ENCODE data around the gene STUB1.
A peak's percentile ranks its signal among the peaks of the same experiment; 100 is the strongest.

STUB1 gene

GRCh38 chr16:679814-680624 lies at the start of gene STUB1:
Gene STUB1 (plus strand): TSS chr16:680410. CDS start chr16:680526, 116 bp downstream.
- peak; percentile 58 for DNase-seq

DNA sequence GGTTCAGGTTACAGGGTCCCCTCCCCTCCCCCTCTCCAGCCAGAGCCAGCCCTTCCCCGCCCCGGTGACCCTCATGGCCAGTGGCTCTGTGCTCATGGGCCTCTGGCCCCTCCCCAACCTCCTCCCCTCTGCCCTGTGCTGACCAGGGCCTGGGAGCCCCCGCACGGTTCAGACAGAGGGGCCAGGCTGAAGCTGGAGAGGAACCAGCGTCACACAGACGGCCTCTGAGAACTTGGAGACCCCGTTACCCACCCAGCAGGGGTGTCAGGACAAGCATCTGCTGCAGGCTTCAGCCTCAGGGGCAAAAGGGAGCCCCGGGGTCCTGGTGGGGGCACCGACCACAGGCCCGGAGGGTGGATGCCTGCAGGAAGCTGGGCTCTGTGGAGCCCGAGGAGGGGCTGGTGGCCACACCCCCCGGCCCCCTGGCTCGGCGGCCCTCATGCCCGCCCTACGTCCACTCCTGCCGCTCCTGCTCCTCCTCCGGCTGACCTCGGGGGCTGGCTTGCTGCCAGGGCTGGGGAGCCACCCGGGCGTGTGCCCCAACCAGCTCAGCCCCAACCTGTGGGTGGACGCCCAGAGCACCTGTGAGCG lies 49.3 kb upstream of the STUB1 start, which contains the start of gene WFIKKN1:
Gene WFIKKN1 (plus strand): TSS at position 171 of the 591 bp plus-strand sequence. CDS start 269 bp downstream, at position 440.
- no peak for DNase-seq

DNA sequence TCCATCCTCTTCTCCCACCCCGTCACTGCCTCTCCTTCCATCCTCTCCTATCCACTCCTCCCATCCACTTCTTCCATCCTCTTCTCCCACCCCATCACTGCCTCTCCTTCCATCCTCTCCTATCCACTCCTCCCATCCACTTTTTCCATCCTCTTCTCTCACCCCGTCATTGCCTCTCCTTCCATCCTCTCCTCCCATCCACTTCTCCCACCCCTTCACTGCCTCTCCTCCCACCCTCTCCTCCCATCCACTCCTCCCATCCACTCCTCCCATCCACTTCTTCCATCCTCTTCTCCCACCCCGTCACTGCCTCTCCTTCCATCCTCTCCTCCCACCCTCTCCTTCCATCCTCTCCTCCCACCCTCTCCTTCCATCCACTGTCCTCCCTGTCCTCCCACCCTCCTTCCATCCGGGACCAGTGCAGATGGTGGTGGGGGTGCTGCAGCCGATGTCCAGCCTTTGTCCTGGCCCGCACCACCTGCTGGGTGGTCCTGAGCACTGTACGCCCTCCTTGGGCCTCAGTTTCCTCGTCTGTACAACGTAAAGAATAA lies 48.3 kb upstream of the STUB1 start:
- DNase-seq: no peak

- DNase-seq: no peak
Observed at GRCh38 chr16:632486-633335, 47.5 kb upstream of the STUB1 start.

DNA sequence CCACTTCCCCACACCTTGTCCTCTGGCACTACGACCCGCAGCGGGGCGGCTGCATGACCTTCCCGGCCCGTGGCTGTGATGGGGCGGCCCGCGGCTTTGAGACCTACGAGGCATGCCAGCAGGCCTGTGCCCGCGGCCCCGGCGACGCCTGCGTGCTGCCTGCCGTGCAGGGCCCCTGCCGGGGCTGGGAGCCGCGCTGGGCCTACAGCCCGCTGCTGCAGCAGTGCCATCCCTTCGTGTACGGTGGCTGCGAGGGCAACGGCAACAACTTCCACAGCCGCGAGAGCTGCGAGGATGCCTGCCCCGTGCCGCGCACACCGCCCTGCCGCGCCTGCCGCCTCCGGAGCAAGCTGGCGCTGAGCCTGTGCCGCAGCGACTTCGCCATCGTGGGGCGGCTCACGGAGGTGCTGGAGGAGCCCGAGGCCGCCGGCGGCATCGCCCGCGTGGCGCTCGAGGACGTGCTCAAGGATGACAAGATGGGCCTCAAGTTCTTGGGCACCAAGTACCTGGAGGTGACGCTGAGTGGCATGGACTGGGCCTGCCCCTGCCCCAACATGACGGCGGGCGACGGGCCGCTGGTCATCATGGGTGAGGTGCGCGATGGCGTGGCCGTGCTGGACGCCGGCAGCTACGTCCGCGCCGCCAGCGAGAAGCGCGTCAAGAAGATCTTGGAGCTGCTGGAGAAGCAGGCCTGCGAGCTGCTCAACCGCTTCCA lies 46.7 kb upstream of the STUB1 start:
- no peak for DNase-seq

GRCh38 chr16:634051-634670 lies 46.0 kb upstream of the STUB1 start:
- DNase-seq: no peak

DNA sequence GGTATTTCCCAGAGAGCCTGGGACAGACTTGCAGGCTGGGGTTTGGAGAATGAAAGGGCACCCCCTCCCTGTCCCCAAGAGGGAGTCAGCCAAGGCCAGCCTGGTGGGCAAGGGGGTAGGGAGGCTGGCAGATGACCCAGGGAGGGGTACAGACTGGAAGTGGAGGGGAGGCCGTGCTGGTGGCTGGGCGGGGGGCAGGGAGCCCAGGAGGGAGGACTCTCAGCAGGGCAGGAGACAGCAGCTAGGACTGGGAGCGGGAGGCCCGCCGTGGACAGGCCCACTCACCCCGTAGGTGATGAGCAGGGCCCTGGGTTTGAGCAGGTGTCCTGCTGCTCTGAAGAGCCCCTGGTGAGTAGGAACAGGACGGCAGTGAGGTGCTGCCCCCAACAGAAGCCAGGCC lies 45.2 kb upstream of the STUB1 start:
- DNase-seq: no peak

GRCh38 chr16:635573-636205 lies 44.5 kb upstream of the STUB1 start:
- DNase-seq: no peak

DNA sequence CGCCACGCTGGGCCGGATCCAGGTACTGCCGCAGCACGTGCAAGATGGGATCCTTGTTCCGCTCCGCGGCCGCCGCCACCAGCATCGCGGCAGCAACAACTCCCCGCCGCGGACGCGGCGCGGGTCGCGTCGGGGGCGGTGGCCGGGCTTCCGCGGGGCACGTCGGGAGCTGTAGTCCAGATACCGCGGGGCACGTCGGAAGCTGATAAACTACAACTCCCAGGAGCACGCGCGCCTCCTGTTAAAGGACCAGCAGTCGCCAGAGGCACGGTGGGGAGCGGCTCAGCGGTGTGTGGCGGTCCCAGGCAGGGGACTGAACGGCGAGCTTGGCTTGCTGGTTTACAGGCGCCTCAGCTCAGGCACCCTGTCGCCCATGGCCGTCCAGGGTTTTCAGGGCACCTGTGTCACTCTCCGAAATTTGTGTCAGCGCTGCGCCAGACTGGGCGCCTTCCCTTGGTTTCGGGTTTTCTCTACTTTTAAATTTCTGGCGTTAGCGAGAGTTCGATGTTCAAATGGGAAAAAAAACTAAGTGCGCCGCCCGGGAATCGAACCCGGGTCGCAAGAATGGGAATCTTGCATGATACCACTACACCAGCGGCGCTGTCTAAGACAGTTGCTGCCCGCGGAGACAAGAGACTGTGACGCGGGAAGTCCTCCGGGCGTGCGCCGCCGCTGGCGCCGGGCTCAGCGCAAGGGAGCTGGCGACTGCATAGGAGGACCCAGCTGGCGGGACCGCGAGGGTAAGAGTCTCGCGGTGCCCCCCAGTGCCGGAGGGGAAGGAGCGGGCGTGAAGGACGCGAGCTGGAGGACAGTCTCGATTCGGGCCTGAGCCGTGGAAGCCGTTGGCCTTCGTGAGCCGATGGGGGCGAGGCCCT lies 43.8 kb upstream of the STUB1 start, which contains the start of gene METTL26:
Gene METTL26 (minus strand): TSS at position 100 of the 875 bp plus-strand sequence. CDS start 15 bp downstream, at position 85.
- DNase-seq: peak; percentile 91

DNA sequence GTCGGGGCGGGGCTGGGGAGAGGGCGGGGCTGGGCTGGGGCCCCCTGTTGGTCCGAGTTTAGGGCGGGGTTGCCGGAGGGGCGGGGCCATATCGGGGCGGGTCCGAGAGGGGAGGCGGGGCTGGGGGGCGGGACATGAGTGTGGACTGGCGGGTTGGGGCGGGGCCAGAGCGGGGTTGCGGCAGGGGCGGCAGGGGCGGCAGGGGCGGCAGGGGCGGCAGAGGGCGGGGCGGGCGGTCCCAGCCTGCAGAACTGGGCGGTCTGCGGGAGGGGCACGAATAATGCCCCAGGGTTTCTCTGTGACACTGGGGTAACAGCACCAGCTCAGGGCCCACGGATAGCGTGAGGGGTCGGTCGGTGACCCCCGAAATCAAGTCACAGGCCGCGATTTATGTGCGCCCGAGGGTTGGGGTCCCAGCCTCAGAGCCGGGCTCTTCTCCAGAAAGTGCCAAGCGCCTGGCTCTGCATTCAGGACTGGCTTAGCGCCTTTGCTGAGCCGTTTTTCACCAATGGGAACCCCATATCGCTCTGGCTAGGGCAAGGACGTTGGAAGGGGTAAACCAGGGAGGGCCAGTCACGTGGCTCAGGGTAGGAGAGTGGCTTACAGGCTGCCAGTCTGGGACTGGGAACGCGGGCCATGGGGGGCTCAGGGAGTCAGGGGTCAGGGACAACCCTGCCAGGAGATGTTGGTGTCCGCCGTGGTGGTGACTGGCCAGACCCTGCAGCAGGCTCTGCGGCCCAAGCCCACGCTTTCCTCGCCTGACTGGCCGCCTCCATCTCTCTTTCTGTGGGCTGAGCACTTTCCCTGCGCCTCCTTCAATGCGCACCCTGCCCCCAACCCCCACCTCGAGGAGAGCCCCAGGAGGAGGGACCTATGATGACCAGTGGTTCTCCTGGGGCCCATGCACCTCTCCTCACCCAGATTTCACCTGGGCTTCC lies 42.9 kb upstream of the STUB1 start:
- no peak for DNase-seq

DNA sequence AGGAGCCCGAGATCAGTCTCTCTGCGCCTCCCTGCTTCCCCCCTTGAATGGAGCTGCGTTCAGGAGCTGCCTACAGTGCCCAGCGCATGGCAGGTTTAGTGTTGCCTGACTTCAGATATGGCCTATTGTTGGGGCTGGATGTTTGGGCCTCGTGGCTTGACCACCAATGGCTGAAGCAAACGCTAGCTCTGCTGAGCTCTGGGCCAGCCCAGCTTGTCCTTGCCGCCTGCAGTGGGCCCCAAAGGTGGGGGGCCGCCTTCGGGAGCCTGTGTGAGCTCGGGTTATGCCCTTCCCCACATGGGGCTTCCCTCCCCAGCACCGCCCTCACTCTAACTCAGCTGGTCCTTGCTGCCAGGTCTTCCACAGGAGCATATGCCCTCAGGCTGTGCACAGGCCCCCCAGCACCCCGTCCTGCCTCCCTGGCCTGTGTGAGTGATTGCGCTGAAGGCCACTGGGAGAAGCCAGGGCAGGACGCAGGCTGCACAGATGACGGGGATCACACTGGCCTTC lies 42.1 kb upstream of the STUB1 start:
- no peak for DNase-seq

DNA sequence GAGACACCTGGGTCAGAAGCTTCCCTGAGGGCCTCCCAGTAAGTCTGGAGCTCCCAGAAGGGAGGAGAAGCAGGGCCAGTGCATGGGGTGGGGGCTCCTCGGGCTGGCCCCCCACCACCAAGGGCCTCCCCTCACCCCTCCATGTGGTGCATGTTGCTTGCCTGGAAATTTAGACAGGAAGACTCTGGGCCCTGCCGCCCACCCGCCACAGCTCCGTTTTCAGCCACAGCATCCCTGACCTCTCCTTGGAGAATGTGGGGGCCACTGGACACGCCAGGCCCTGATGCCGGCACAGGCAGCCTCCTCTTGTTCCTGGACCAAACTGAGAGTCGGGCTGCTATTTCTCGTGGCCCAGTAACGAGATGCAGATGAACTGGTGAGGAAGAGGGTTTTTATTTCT lies 41.4 kb upstream of the STUB1 start:
- no peak for DNase-seq

GRCh38 chr16:640614-641013 lies 39.6 kb upstream of the STUB1 start:
- no peak for DNase-seq

GRCh38 chr16:641326-642188 lies 38.7 kb upstream of the STUB1 start, which contains the start of gene MCRIP2:
Gene MCRIP2 (plus strand): TSS chr16:641828. CDS start chr16:641992, 164 bp downstream.
- DNase-seq: peak; percentile 62

DNA sequence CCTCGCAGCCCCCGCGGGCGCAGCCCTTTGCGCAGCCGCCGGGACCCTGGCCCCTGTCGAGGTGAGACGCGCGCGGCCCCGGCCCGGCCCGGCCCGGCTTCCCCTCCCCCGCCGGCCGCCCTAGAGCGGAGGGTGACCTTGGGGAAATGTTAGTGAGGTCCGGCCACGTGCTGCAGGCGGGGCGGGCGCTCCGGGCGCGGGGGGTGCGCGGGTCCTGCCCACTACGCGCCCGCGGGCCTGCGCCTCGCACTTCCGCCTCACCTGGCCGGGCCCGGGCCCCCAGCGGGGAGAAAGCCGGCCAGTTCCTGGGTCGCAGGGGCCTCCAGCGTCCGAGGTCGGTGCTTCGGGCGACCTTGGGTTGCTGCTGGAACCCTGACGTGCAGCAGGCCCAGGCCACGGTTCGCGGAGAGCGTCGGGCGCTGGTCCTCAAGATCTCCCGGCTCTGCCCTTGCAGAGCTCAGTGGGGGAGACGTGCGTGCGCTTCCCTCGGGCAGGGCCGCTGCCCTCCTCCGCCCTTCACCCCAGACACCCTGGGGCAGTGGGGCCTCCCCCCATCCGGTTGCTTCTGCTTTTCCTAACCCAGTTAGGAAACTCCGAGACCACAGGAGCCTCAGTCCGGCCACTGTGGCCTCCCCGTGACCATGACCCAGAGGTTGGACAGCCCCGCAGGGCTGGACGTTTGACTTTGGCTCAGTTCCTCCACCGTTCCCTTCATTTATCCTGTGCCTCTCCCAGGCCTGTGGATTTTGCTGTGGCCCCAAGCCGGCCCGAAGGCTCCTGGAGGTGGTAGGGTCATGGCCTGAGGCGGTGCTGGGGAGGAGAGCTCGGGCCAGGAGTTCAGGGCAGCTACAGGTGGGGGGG lies 37.8 kb upstream of the STUB1 start:
- DNase-seq: no peak

DNA sequence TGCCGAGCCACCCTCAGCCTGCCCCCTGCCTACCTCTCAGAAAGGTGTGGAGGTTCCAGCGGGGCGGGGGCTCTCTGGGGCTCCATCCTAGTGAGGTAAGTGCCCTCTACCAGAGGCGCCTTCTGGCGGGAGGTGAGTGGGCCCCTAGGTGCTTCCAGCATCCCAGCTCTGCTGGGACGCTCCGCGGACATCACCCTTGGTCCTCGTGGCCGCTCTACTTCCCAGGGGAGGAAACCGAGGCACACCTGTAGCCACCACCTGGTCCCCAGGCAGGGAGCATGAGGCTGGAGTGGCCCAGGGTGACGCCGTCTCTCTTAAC lies 37.2 kb upstream of the STUB1 start:
- no peak for DNase-seq

- no peak for DNase-seq
Observed at GRCh38 chr16:644556-644955, 35.7 kb upstream of the STUB1 start.
